Muscle of arm (tissue), 14 donors: ENCODE data around the gene F9. TPM values are rescaled to one million over a fixed set of nuclear protein-coding genes. Genes with fewer than 3 reads are reported as not detected.
"Not testable (repeated sequence)": the region's sequence is repeated elsewhere in the genome, so short reads cannot be mapped to it uniquely, and the experiment has no call there.

Source experiments
- DNase-seq: peaks from one replicate; pipeline ENCODE4 v3.0.0-alpha.2; 2013
- long read RNA-seq, 11 donors: transcript quantifications; one replicate each; lab custom pipeline, GENCODE V29; 2026
- polyA plus RNA-seq, 12 donors: library from polyadenylated mRNA; unstranded; fragments of 120-200 nt; gene quantifications; one replicate each; pipeline ENCODE4 v1.2.1, GENCODE V29; 2013; ENCODE audit not compliant: insufficient read length in 12 of 12

F9 gene
- under 1 TPM in 1 of 12 donors, not detected in 11; 0.36 TPM for polyA plus RNA-seq
- long read RNA-seq, donor 1, result 0 reads
- long read RNA-seq, donor 2, result 0 reads
- long read RNA-seq, donor 3, result 0 reads
- long read RNA-seq, donor 4, result 0 reads
- long read RNA-seq, donor 5, result 0 reads
- long read RNA-seq, donor 6, result 0 reads
- long read RNA-seq, donor 7, result 0 reads
- long read RNA-seq, donor 8, result 0 reads
- long read RNA-seq, donor 9, result 0 reads
- long read RNA-seq, donor 10, result 0 reads
- long read RNA-seq, donor 11, result 0 reads

- no peak for DNase-seq
These were observed at the start of gene F9 for GRCh38 chrX:139530550-139530949. TSS of gene F9 (plus strand) at chrX:139530739. CDS start at chrX:139530765, 26 bp downstream.

- no peak for DNase-seq
These were observed 46.8 kb upstream of the F9 start for GRCh38 chrX:139483699-139484098.

GRCh38 chrX:139484591-139484990 is 45.9 kb upstream of the F9 start:
- DNase-seq, result peak; percentile 7

GRCh38 chrX:139495324-139495723 is 35.2 kb upstream of the F9 start:
- DNase-seq, result no peak

GRCh38 chrX:139506333-139506732 is 24.2 kb upstream of the F9 start:
- no peak for DNase-seq

- no peak for DNase-seq
These were observed 22.4 kb upstream of the F9 start for GRCh38 chrX:139508099-139508498.

GRCh38 chrX:139518475-139518874 is 12.1 kb upstream of the F9 start:
- no peak for DNase-seq

GRCh38 chrX:139528829-139529228 is 1.7 kb upstream of the F9 start:
- not testable (repeated sequence) for DNase-seq

- DNase-seq, result no peak
These were observed 2.3 kb downstream of the F9 start for GRCh38 chrX:139532834-139533233.

GRCh38 chrX:139533444-139533843 is 2.9 kb downstream of the F9 start:
- no peak for DNase-seq

GRCh38 chrX:139538907-139539790 is 8.6 kb downstream of the F9 start:
- DNase-seq, result no peak

GRCh38 chrX:139542652-139543051 is 12.1 kb downstream of the F9 start:
- DNase-seq, result no peak

- no peak for DNase-seq
These were observed 13.4 kb downstream of the F9 start for GRCh38 chrX:139543920-139544319.

GRCh38 chrX:139544591-139544990 is 14.1 kb downstream of the F9 start:
- no peak for DNase-seq

GRCh38 chrX:139554376-139554775 is 23.8 kb downstream of the F9 start:
- DNase-seq, result no peak

- no peak for DNase-seq
These were observed 24.6 kb downstream of the F9 start for GRCh38 chrX:139554991-139555675.

- peak; percentile 64 for DNase-seq
These were observed 29.0 kb downstream of the F9 start for GRCh38 chrX:139559383-139560042.

- no peak for DNase-seq
These were observed 29.7 kb downstream of the F9 start for GRCh38 chrX:139560221-139560620.

GRCh38 chrX:139563251-139563650 is 32.7 kb downstream of the F9 start:
- DNase-seq, result no peak

- DNase-seq, result no peak
These were observed 36.4 kb downstream of the F9 start for GRCh38 chrX:139566981-139567380.

GRCh38 chrX:139581068-139581467 is 50.5 kb downstream of the F9 start:
- DNase-seq, result no peak

- no peak for DNase-seq
These were observed 55.1 kb downstream of the F9 start for GRCh38 chrX:139585613-139586012.
